CD14-positive monocyte (primary cell): ENCODE results near the gene GBGT1. TPM values are rescaled to one million over a fixed set of nuclear protein-coding genes. Genes with fewer than 3 reads are reported as not detected.

ENCODE experiments used
- DNase-seq, 3 donors: peaks; one replicate each; pipeline ENCODE4 v3.0.0-alpha.2; 2011 to 2022
- H2AFZ ChIP-seq: 2 replicates; pipeline ENCODE4 v1.6.0; 2012; ENCODE audit warnings: mild to moderate bottlenecking, low read depth, low read length, inconsistent platforms; ENCODE audit not compliant: insufficient read depth, poor library complexity, severe bottlenecking
- H3K27ac ChIP-seq, 2 donors: 1 replicate in 1 of 2; 2 replicates in 1 of 2; pipeline ENCODE4 v1.5.1; 2012 to 2013; ENCODE audit warnings: low read length in 2 of 2, control low read depth in 1 of 2, inconsistent platforms in 1 of 2, low read depth in 1 of 2, mild to moderate bottlenecking in 1 of 2
- H3K27me3 ChIP-seq, 2 donors: one replicate each; pipeline versions ENCODE4 v1.6.0 to v1.6.1; 2011 to 2013; ENCODE audit warnings: low read length in 2 of 2; ENCODE audit not compliant: control insufficient read depth in 2 of 2, insufficient read depth in 2 of 2
- H3K36me3 ChIP-seq, 2 donors: replicated peaks in 1 of 2; 1 replicate in 1 of 2; 2 replicates in 1 of 2; pipeline versions ENCODE4 v1.5.1 to v1.6.1; 2012 to 2013; ENCODE audit warnings: low read length in 2 of 2, control low read depth in 1 of 2, inconsistent platforms in 1 of 2, mild to moderate bottlenecking in 1 of 2; ENCODE audit not compliant: insufficient read depth in 2 of 2, control insufficient read depth in 1 of 2
- H3K4me1 ChIP-seq, 2 donors: 1 replicate in 1 of 2; 2 replicates in 1 of 2; pipeline versions ENCODE4 v1.5.1 to v1.6.1; 2012 to 2013; ENCODE audit warnings: low read length in 2 of 2, control low read depth in 1 of 2, inconsistent platforms in 1 of 2, mild to moderate bottlenecking in 1 of 2, moderate library complexity in 1 of 2; ENCODE audit not compliant: insufficient read depth in 2 of 2, control insufficient read depth in 1 of 2
- H3K4me2 ChIP-seq: replicated peaks from 2 replicates; pipeline ENCODE3; 2012; ENCODE audit warnings: low read length, moderate library complexity, mild to moderate bottlenecking; ENCODE audit not compliant: poor library complexity, severe bottlenecking; ENCODE audit errors: extremely low read depth
- H3K4me3 ChIP-seq, 3 experiments: fragments of 200-600 bp in 1 of 3; sonication (generic) in 1 of 3; replicated peaks in 1 of 3; 1 replicate in 2 of 3; 2 replicates in 1 of 3; pipeline ENCODE4 v1.5.1; 2011 to 2013; ENCODE audit warnings: low read length in 3 of 3, mild to moderate bottlenecking in 3 of 3, control low read depth in 2 of 3, low read depth in 2 of 3, inconsistent platforms in 1 of 3, moderate library complexity in 1 of 3
- H3K79me2 ChIP-seq: 2 replicates; pipeline ENCODE4 v1.6.0; 2012; ENCODE audit warnings: mild to moderate bottlenecking, control low read depth, inconsistent platforms, low read length, moderate library complexity; ENCODE audit not compliant: insufficient read depth
- H3K9ac ChIP-seq: 2 replicates; pipeline ENCODE4 v1.6.0; 2017; ENCODE audit warnings: low read length, mild to moderate bottlenecking; ENCODE audit not compliant: insufficient read depth, poor library complexity, severe bottlenecking
- H3K9me3 ChIP-seq, 2 donors: replicated peaks in 1 of 2; 1 replicate in 1 of 2; 2 replicates in 1 of 2; pipeline versions ENCODE4 v1.5.1 to v1.6.1; 2012 to 2013; ENCODE audit warnings: low read length in 2 of 2, control low read depth in 1 of 2; ENCODE audit not compliant: control insufficient read depth in 1 of 2, insufficient read depth in 1 of 2
- H4K20me1 ChIP-seq: 2 replicates; pipeline ENCODE4 v1.6.0; 2012; ENCODE audit warnings: mild to moderate bottlenecking, low read length, control low read depth, moderate library complexity; ENCODE audit not compliant: insufficient read depth
- H3K27ac Mint-ChIP-seq, 7 donors: one replicate each; pipeline ENCODE4 v1.8.0; 2020; ENCODE audit warnings: mild to moderate bottlenecking in 7 of 7, mixed read lengths in 7 of 7, moderate library complexity in 6 of 7, inconsistent platforms in 2 of 7
- H3K27me3 Mint-ChIP-seq, 3 donors: one replicate each; pipeline ENCODE4 v1.8.0; 2021 to 2022; ENCODE audit warnings: low read depth in 3 of 3, mild to moderate bottlenecking in 3 of 3, mixed read lengths in 3 of 3, moderate library complexity in 3 of 3, inconsistent platforms in 1 of 3
- H3K36me3 Mint-ChIP-seq, 2 donors: one replicate each; pipeline ENCODE4 v1.8.0; 2020; ENCODE audit warnings: mixed read lengths in 2 of 2, inconsistent platforms in 1 of 2, mild to moderate bottlenecking in 1 of 2
- H3K4me1 Mint-ChIP-seq: one replicate; pipeline ENCODE4 v1.8.0; 2020; ENCODE audit warnings: mild to moderate bottlenecking, mixed read lengths
- H3K4me3 Mint-ChIP-seq, 2 donors: one replicate each; pipeline ENCODE4 v1.8.0; 2020; ENCODE audit warnings: mild to moderate bottlenecking in 2 of 2, mixed read lengths in 2 of 2, moderate library complexity in 1 of 2
- H3K9me3 Mint-ChIP-seq, 7 donors: one replicate each; pipeline ENCODE4 v1.8.0; 2020 to 2022; ENCODE audit warnings: mixed read lengths in 7 of 7, mild to moderate bottlenecking in 6 of 7, moderate library complexity in 6 of 7, inconsistent platforms in 2 of 7
- WGBS: methylation state at CpG from one replicate; pipeline ENCODE4 v1.1.5; 2013; ENCODE audit warnings: missing lambda C conversion rate; ENCODE audit not compliant: insufficient coverage; 5-methylcytosine and 5-hydroxymethylcytosine counted together
- intact Hi-C, 2 donors: fragments of 100-400 bp; cut with micrococcal nuclease; formaldehyde crosslinking; loops; one replicate each; pipeline versions ENCODE4 v1.15.0 to v1.15.1; 2023
- polyA plus RNA-seq, 3 donors: library from polyadenylated mRNA; depleted of rRNA in 1 of 3; unstranded in 2 of 3; stranded (reverse) in 1 of 3; fragments of 300-500 nt in 2 of 3; fragments of >200 nt in 1 of 3; fragmentation: Illumina TruSeq in 2 of 3; gene quantifications; 1 replicate in 2 of 3; 2 replicates in 1 of 3; pipeline ENCODE4 v1.2.3, GENCODE V29; 2012 to 2021
- TF ChIP-seq, protein P1 (sequence below): fragments of 200-600 bp; IDR thresholded peaks from one replicate; pipeline ENCODE4 v1.8.0; 2022; ENCODE audit warnings: antibody characterized with exemption, mild to moderate bottlenecking

The GBGT1 gene
- polyA plus RNA-seq, 3 donors: 7.1 to 40.1 (median 8.0) TPM

DNA sequence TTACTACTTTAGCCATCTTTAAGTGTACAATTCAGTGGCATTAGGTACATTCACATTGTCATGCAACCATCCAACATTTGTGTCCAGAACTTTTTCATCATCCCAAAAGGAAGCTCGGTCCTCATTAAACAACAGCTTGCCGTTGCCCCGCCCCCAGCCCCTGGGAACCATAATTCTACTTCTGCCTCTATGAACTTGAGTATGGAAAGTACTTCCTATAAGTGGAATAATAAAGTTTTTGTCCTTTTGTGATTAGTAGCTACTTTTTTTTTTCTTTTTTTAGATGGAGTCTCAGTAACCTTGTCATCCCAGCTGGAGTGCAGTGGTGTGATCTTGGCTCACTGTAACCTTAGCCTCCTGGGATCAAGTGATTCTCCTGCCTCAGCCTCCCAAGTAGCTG lies 5.0 kb downstream of the GBGT1 start:
- peaks cover 74% of the 10 kb centered on the region for H4K20me1 ChIP-seq
- no peak overlapping the region for H2AFZ ChIP-seq
- DNase-seq: no peak
- Mint-ChIP-seq H3K4me3 (no peak overlapping the region), H3K4me1 (peaks cover 25% of the 10 kb centered on the region), H3K27ac (no peak overlapping the region), H3K9me3 (peaks cover 0 to 1% (median 0%) of the 10 kb centered on the region in 7 donors), H3K27me3 (peaks cover 2 to 10% (median 2%) of the 10 kb centered on the region in 3 donors), H3K36me3 (peaks cover 52 to 76% of the 10 kb centered on the region in 2 donors)
- intact Hi-C loops: no loop called here
- no peak overlapping the region for H3K4me2 ChIP-seq
- WGBS: no CpG with 5 or more reads among the region's 3 CpGs
- no peak overlapping the region for H3K9ac ChIP-seq
- TF ChIP-seq, protein P1, sequence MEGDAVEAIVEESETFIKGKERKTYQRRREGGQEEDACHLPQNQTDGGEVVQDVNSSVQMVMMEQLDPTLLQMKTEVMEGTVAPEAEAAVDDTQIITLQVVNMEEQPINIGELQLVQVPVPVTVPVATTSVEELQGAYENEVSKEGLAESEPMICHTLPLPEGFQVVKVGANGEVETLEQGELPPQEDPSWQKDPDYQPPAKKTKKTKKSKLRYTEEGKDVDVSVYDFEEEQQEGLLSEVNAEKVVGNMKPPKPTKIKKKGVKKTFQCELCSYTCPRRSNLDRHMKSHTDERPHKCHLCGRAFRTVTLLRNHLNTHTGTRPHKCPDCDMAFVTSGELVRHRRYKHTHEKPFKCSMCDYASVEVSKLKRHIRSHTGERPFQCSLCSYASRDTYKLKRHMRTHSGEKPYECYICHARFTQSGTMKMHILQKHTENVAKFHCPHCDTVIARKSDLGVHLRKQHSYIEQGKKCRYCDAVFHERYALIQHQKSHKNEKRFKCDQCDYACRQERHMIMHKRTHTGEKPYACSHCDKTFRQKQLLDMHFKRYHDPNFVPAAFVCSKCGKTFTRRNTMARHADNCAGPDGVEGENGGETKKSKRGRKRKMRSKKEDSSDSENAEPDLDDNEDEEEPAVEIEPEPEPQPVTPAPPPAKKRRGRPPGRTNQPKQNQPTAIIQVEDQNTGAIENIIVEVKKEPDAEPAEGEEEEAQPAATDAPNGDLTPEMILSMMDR: no peak
- H3K79me2 ChIP-seq: peaks cover 9% of the 10 kb centered on the region
- no peaks in the 10 kb centered on the region for H3K27me3 ChIP-seq
- no peaks in the 10 kb centered on the region for H3K9me3 ChIP-seq
- H3K4me3 ChIP-seq: no peak overlapping the region
- H3K4me1 ChIP-seq: peaks cover 25 to 31% of the 10 kb centered on the region in 2 donors
- H3K27ac ChIP-seq: no peak overlapping the region
- peaks cover 43 to 63% of the 10 kb centered on the region in 2 donors for H3K36me3 ChIP-seq

DNA sequence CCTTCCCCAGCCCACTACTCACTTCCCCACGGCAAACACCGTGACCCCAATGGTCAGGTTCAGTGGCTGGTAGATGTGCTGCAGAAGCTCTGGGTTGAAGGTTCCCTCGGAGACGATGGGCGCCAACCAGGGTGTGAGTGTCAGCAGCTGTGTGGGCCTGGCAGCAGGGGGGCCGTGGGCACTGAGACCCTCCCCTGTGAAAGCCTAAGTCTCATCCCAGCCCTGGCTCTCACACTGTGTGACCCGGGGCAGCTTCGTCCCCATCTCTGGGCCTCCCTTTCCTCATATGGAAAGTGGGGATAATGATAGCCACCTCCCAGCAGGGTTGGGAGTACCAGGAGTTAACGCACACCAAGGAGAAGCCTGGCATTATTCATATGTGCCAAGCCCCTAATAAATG lies 8.6 kb downstream of the GBGT1 start:
- Histone ChIP-seq H3K27me3 (no peaks in the 10 kb centered on the region), H3K4me1 (no peaks in the 10 kb centered on the region), H3K79me2 (no peaks in the 10 kb centered on the region), H3K27ac (no peak overlapping the region), H3K4me2 (no peak overlapping the region), H3K36me3 (peaks cover 40 to 56% of the 10 kb centered on the region in 2 donors), H3K4me3 (no peak overlapping the region), H4K20me1 (peaks cover 59% of the 10 kb centered on the region), H2AFZ (no peak overlapping the region), H3K9me3 (no peaks in the 10 kb centered on the region), H3K9ac (no peak overlapping the region)
- H3K36me3 Mint-ChIP-seq: peaks cover 42 to 63% of the 10 kb centered on the region in 2 donors
- peaks cover 2% of the 10 kb centered on the region for H3K4me1 Mint-ChIP-seq
- no peak for DNase-seq
- no peak overlapping the region for H3K4me3 Mint-ChIP-seq
- WGBS: 73% methylated on average over 2 of the region's 9 CpGs
- intact Hi-C loops: no loop called here
- no peak overlapping the region for H3K27ac Mint-ChIP-seq
- peaks cover 0 to 1% (median 0%) of the 10 kb centered on the region in 7 donors for H3K9me3 Mint-ChIP-seq
- peaks cover 2 to 9% (median 4%) of the 10 kb centered on the region in 3 donors for H3K27me3 Mint-ChIP-seq
- TF ChIP-seq, protein P1: no peak
